ENCODE results near the gene CHID1.

The CHID1 gene

DNA sequence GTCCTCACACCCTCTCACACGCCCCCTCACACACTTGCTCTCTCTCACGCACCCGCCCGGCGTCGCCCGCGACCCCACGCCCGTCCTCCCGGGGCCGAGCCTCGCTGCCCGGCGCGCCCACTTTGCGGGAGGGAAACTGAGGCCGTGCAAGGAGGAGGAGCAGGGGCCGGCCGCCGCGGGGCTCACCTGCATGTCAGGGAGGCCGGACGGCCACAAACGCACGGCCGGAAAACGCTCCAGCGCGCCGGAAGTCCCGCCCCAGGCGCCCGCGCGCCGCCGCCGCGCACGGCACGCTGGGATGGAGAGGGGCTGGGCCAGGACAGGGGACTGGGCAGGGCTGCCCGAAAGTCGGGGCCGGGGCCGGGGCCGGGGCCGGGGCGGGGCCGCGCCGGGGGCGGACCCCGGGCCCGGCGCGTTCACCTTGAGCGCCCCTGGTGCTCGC lies at the start of gene CHID1:
Gene CHID1, minus strand, starts transcription at position 222 of the 442 bp plus-strand sequence. CDS start 5,994 bp downstream, outside the sequence.
- peak; percentile 77 for DNase-seq

DNA sequence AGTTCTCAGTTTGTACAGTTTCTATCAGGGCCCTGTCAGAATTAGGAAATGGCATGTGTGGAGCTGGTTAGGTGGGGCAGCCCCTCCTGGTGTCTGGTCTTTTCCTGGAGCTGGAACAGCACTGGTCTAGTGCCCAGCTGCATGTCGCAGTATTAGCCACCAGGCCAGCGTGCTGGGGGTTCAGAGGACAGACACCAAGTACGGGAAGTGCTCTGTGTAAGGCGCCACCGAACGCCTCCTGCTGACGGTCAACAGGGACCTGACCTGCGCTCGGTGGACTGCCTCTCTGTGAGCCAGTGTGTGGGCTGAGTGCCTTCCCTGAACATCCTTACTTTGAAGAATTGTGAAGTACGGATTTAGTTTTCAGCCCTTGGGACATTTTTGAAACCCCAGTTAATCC lies 49.0 kb upstream of the CHID1 start:
- no peak for DNase-seq

DNA sequence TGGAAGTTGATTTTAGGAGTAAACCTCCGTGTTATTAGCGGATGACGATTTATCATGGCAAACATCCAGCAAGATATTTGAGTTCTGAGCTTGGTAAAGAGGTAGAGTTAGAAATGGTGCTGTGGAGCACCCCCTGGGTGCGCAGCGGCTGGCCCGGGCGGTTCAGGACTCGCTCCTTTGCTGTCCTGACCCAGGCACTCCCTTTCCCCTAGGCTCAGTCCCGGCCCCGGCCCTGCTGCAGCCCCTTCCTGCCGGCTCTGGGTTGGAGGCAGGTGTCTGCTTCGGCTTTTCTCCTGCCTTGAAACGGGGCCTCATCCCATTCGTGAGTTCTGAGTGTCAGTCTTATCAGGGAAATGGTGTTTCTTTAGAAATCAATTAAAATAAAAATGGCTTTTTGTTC lies 48.4 kb upstream of the CHID1 start:
- no peak for DNase-seq

DNA sequence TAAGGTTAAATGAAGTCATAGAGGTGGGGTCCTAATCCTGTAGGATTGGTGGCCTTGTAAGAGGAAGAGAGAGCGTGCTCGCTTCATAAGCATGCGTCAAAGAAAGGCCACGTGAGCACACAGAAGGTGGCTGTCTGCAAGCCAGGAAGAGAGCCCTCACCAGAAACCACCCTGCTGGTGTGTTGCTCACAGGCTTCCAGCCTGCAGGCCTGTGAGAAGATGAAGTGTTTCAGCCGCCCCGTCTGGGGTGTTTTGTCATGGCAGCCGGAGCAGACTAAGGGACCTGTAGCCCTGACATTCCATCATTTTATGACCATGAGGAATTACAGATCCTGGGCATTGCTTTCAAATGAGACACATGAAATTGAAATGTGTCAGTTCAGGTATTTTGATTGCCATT lies 47.5 kb upstream of the CHID1 start:
- DNase-seq: no peak

DNA sequence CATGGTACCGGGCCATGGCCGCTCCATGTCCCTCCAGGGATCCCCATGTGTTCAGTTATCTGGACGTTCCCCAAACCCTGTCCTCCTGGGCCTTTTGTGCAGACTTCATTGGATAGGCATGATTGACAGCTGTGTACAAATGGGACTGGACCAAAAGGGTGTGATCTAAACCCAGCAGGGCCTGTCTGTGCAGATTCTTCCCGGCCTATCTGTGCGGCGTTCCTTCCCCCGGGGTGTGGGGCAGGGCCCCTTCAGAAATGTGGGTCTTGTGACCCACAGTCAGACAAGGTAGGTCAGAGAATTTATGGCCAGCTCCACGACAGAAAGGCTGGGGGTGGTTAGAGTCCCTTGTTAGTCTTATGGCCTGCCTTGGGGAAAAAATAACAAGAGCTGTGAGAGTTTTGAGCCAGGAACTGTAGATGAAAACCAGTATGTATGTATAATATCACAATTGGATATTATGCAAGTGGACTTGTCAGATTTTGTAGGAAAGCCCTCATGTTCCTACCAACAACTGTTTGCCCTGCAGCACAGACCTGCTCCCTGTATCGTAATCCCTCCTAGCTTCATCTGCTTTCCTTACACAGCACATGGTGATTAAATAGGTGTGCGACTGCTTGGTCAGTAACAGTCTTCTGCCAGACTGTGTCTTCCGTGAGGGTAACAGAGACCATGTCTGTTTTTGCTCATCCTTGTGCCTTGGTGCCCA lies 46.8 kb upstream of the CHID1 start:
- DNase-seq: no peak

DNA sequence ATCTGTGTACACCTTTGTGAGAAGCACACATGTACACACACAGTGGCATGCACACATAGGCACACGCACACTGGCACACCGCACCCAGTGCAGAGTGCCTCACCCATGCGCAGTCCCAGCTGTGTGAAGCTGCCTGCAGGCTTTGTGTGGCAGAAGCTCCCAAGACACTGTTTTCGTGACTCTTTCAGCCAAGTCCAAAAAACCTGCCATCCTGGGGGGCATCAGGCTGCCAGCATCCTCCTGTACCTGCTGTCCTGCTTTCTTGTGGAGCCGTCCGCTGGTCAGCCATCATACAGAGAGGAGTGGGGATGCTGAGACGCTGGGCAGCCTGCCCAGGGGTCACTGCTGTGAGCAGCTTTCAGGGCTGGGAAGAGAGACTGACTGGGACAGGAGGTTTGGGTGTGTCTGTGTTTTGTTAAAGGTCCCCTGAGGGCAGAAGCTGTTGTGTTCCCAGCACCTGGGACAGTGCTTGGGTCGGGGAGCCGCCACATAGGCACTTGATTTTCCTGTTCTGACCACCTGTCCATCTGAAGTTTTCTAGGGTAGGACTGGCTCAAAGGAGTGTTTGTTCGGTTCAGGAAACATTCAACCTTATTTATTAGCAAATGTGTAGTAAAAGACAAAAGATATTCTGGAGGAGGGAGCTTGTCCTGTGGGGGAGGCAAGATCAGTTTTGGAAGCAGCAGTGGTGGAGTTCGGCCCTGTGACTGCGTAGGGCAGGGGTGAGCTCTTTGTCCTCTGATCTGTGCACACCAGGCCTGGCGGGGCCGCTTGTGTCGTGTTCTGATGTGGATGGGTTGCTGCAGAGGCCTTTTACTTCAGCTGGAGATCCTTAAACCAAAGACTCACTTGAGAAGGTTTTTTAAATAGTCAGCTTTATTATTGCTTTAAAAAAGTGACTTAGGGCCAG lies 44.8 kb upstream of the CHID1 start:
- no peak for DNase-seq

DNA sequence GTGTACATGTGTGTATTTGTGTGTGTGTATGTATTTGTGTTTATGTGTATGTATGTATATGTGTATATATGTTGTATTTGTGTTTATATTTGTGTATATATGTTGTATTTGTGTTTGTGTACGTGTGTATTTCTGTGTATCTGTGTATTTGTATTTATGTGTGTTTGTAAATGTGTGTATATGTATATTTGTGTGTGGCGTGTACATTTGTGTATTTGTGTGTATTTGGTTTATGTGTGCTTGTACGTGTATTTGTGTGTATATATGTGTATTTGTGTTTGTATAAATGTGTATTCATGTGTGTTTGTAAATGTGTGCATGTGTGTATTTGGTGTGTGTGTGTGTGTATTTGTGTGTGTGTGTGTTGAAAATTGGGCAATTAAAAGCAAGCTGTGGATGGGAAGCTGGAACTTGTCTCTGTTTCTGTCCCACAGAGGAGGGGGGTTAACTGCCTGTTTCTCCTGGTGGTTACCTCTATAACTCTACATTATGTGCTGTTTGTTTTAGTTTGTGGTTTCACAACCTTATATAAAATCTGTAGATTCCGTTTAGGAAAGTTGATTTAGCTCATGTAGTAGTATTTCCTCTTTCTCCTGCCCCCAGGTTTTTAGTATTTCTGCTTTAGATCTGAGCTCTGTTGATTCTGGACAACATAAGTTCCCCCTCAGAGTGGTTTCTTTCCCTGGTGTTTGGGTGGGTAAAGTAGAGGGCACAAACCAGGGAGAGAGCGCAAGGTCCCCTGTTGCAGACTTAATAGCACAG lies 44.0 kb upstream of the CHID1 start:
- no peak for DNase-seq

DNA sequence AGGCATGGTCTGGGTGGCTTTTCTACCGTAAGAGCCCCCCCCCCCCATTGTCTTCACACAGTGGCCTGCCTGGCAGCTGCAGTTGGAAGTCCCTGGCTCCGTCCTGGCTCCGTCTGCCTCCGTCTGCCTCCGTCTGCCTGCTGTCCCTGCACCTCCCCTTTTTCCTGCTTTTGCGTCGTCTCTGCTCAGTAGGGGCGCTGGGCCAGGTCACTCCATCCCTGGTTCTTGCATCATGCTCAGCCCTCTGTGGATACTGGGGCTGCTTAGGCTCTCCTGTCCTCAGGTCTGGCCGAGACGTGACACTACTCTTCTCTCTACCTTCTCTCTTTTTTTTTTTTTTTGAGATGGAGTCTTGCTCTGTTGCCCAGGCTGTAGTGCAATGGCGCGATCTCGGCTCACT lies 42.9 kb upstream of the CHID1 start:
- DNase-seq: no peak

DNA sequence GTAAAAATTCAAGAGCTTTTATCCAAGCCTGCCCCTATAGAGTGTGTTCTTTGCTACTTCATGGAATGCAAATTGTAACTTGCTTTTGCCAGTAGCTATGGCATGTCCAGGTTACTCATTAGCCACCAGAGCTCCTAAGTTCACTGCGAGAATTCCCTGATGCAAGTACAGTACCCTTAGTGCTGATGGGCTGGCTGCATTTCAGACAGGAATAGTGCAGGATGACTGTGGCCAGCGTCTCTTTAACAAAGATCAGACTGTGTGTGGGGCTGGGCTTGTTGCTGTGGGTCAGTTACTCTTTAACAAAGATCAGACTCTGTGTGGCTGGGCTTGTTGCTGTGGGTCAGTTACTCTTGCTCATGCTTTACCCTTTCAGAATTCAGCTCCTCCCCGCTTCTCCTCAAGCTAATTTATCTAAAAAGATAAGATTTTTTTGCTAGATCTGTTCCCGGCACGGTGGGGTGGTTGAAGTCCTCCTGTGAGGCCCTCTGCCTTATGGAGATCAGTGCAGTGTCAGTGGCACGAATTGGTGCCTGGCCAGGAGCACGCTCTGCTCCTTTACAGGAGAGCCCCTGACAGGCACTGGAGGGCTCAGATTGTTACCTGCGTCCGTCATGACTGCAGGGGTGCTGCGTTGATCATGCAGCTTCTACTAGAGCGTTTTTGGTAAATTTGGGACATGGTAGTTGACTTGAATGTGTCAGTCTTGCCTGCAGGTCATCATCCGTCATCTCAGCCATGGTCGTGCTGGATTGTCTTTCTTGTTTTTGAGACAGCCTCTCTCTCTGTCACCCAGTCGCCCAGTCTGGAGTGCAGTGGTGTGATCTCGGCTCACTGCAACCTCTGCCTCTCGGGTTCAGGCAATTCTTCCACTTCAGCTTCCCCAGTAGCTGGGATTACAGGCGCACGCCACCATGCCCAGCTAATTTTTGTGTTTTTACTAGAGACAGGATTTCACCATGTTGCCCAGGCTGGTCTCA lies 42.1 kb upstream of the CHID1 start:
- DNase-seq: peak; percentile 99

DNA sequence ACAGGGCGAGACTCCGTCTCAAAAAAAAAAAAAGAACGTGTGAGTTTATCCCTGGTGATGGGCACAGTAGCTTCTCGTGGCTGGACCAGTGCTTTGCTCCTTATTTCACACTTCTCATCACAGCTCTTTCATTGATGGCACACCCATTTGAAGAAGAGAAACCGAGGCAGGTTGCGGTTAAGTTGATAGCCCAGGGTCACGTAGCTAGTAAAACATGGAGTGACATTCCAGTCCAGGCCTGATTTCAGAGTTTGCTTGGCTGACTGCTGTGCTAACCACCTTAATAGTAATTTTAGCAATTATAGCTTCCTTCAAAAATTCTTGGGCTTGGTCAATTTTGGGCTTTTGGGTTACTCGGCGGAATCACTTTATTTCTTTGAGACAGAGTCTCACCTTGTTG lies 40.9 kb upstream of the CHID1 start:
- DNase-seq: no peak

DNA sequence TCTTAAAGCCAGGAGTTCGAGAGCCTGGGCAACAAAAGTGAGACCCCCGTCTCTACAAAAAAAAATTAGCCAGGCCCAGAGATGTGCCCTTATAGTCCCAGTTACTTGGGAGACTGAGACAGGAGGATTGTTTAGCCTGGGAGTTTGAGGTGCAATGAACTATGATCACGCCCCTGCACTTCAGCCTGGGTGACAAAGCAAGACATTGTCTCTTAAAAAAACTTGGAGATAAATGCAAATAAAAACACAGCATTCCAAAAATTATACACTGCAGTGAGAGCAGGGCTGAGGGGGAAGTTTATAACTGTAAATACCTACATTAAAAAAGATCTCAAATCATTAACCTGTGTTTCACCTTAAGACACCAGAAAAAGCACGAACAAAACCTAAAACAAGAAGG lies 37.1 kb upstream of the CHID1 start:
- no peak for DNase-seq

DNA sequence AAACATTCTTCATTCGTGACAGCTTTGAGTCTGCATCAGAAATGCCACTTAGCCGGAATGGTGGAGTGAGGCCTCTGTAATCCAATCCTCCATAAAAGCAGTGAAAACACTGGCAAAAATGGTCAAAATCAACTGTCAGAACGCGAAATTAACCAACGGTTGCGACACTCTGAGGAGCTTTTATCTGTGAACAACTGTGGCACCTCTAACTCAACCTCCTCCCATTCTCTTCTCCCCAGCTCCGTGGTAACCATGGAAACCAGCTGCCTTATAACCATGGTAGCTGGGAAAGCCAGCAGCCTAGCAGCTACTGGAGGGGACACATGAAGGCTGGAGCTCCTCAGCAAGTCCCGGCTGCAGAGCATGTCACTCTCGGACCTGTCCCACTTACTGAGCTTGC lies 35.4 kb upstream of the CHID1 start:
- peak; percentile 7 for DNase-seq

DNA sequence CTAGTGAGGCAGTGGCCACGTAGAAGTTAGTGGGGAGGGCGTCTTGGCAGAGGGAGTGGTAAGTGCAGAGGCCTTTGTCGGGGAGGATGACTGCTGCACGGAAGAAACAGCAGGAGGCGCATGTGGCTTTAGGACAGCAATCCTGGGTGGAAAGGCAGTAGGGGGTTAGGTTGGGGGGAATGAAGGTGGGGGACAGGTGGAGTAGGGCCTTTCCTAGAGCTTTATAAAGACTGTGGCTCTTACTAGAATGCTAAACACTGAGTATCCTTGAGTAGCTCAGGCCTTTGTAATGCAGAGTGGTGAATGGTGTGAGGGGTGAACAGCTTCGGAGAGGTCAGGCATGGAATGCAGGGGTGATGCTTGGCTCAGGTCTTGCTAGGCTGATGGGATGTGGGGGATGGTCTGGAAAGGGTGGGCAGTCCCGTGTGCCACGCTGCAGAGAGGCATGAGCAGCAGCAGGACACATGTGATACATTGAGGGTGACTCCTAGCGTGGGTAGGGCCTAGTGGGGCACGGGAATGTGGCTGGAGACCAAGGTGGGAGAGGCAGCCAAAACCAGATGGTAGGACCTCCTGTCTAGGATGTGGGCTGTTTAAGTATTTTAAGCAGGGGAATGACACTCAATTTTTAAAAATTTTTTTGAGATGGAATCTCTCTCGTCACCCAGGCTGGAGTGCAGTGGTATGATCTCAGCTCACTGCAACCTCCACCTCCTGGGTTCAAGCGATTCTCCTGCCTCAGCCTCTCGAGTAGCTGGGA lies 34.3 kb upstream of the CHID1 start:
- DNase-seq: peak; percentile 74

DNA sequence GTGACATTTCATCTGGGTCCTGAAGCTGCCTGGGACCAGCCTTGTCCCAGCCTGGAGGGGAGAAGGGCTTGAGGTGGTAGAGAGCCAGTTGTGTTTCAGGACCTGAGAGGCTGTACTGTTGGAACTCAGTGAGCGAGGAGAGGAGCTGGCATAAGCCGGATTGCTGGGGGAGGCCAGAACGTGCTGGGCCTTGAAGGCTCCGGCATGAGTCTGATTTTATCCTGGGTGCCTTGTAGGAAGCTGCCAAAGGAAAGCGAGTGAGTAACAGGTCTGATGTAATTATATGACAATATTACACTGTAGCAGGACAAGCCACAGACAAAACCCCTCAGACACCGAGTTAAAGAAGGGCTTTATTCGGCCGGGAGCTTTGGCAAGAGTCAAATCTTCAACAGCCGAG lies 32.2 kb upstream of the CHID1 start:
- peak; percentile 15 for DNase-seq

DNA sequence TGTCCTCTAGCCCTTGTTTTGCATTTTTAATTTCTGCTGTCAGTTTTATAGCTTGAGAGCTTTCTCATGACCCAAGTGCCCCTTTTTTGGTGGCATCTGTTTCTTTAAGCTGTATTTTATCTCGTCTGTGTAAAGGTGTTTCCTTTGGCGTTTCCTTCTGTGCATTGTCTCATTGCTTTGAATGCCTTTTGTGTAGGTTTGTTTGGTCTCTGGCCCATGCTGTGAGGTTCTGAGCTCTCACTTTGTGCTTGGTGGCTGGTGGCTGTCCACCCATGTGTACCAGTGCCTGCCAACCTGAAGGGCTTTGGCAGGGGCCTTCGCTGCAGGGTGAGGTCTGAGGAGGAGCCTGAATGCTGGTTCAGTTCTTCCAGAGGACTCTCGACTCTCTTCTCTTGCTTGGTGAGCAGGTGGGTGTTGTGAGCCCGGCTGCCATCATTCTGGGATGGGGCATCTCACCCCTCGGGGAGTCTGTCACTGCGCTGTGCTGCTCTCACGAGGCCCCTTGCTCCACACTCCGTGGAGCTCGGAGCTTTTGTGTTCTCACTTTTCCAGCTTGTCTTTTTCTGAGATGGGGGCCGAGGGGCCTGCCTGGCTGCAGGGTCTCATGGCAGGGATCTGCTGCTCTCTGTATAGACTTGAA lies 30.0 kb upstream of the CHID1 start:
- DNase-seq: no peak

DNA sequence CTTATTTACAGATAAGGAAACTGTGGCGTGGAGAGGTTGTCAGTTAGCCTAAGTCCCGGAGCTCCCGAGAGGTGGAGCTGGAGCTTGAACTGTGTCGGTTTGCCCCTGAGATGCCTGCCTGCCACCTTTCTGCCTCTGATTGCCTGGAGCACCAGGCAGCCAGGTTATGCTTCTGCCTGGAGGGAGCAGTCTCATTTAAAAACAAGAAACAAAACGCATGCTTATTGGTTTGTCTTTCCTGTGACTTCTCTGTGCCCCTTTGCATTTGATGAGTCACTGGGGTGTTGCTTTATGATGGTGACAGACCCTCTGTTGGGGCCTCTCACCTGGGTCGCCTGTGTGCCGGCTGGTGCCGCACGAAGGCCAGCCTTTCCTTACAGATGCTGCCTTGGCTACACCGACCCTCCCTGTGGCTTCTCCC lies 27.2 kb upstream of the CHID1 start:
- no peak for DNase-seq

DNA sequence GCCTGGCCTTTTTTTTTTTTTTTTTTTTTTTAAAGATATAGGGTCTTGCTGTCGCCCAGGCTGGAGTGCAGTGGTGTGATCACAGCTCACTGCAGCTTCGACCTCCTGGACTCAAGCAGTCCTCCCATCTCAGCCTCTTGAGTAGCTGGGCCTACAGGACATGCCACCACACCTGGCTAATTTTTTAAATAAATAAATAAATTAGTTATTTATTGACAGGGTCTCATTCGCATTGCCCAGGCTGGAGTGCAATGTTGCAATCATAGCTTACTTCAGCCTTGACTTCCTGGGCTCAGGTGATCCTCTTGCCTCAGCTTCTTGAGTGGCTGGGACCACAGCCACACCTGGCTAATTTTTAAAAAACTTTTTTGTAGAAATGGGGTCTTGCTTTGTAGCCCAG lies 25.6 kb upstream of the CHID1 start:
- no peak for DNase-seq

DNA sequence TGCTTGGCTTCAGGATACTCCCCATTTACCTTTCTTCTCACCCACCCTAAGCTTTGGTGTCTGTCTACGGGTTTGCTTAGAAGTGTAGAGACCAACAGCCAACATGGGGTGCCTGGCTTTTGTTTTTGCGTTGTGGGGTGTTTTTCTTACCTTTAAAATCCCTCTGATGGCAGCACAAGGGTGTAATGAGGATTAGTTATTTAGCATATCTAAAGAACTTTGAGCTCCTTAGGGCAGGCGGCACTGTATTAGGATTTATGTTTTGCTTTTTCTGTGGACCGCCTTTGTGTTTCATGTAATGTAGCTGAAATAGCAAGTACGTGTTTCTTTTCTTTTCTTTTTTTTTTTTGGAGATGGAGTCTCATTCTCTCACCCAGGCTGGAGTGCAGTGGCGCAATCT lies 23.9 kb upstream of the CHID1 start:
- DNase-seq: no peak

DNA sequence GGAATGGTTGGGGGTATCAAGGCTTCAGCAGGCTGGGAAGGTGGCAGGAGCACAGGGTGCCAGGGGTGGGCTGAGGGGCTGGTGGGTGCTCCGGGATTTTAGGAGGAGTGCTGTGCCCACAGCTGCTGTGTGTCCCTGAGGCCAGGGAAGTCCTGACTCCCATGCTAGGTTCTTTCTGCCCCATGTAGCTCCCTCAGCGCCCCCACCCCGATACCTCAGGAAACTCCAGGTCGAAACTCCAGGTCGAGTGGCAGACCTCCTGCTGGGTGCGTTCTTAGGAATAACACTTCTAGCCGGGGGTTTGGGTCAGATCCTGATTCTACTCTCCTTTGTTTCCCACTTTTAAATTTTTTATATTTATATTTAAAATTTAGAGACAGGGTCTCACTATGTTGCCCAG lies 23.3 kb upstream of the CHID1 start:
- DNase-seq: no peak

DNA sequence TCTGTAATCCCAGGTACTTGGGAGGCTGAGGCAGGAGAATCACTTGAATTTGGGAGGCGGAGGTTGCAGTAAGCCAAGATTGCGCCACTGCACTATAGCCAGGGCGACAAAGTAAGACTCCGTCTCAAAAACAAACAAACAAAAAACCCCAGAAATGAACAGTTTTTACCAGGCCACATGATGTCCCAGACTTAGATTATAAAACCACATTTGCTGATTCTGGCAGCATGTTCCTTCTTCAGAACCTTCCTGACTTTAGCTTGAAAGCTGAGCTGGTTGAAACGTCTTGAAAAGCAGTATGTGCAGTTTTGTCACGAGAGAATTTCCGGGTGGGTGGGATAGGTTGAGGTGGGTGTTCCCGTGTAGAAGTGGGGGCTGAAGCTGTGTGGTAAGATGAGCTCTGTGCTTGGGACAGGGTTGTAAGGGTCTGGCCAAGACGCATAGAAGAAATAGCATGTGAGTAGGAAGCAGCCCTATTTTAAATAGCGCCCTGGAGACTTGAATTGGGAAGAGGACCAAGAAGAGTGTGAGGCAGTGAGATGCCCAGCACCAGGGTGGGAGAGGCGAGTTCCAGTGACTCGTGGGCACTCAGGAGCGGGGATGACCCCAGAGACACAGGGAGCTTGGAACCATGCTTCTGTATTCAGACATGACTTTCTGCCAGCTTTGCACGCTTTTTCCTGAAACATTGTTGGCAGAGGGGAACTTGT lies 22.7 kb upstream of the CHID1 start:
- DNase-seq: no peak

Data from kidney glomerular epithelial cell (primary cell).